ENCODE results near the gene FEM1C.

Gene FEM1C

GRCh38 chr5:115544436-115545350, at the start of gene FEM1C:
TSS of gene FEM1C (minus strand) at chr5:115544775. CDS start at chr5:115543493, 1,282 bp downstream.
- peak; percentile 73 for DNase-seq (ENCODE audit: low spot score)

GRCh38 chr5:115589043-115589442, 44.5 kb upstream of the FEM1C start:
- DNase-seq (ENCODE audit: low spot score): no peak

GRCh38 chr5:115588640-115589039, 44.1 kb upstream of the FEM1C start:
- no peak for DNase-seq (ENCODE audit: low spot score)

- DNase-seq (ENCODE audit: low spot score): no peak
These were observed 42.1 kb upstream of the FEM1C start for GRCh38 chr5:115586525-115587146.

- DNase-seq (ENCODE audit: low spot score): no peak
These were observed 40.7 kb upstream of the FEM1C start for GRCh38 chr5:115585265-115585664.

- no peak for DNase-seq (ENCODE audit: low spot score)
These were observed 39.9 kb upstream of the FEM1C start for GRCh38 chr5:115584501-115584900.

- no peak for DNase-seq (ENCODE audit: low spot score)
These were observed 38.9 kb upstream of the FEM1C start for GRCh38 chr5:115583474-115583873.

GRCh38 chr5:115580941-115581340, 36.4 kb upstream of the FEM1C start:
- no peak for DNase-seq (ENCODE audit: low spot score)

- no peak for DNase-seq (ENCODE audit: low spot score)
These were observed 35.2 kb upstream of the FEM1C start for GRCh38 chr5:115579747-115580173.

- no peak for DNase-seq (ENCODE audit: low spot score)
These were observed 34.6 kb upstream of the FEM1C start for GRCh38 chr5:115579216-115579615.

GRCh38 chr5:115578657-115579056, 34.1 kb upstream of the FEM1C start:
- no peak for DNase-seq (ENCODE audit: low spot score)

- DNase-seq (ENCODE audit: low spot score): no peak
These were observed 33.2 kb upstream of the FEM1C start for GRCh38 chr5:115577741-115578140.

GRCh38 chr5:115577329-115577728, 32.8 kb upstream of the FEM1C start:
- DNase-seq (ENCODE audit: low spot score): no peak

- DNase-seq (ENCODE audit: low spot score): no peak
These were observed 30.8 kb upstream of the FEM1C start for GRCh38 chr5:115575167-115576070.

GRCh38 chr5:115573133-115573532, 28.6 kb upstream of the FEM1C start:
- no peak for DNase-seq (ENCODE audit: low spot score)

- no peak for DNase-seq (ENCODE audit: low spot score)
These were observed 26.9 kb upstream of the FEM1C start for GRCh38 chr5:115571441-115571878.

GRCh38 chr5:115568668-115569067, 24.1 kb upstream of the FEM1C start:
- no peak for DNase-seq (ENCODE audit: low spot score)

- DNase-seq (ENCODE audit: low spot score): no peak
These were observed 20.7 kb upstream of the FEM1C start for GRCh38 chr5:115565233-115565632.

- DNase-seq (ENCODE audit: low spot score): no peak
These were observed 16.6 kb upstream of the FEM1C start for GRCh38 chr5:115561176-115561575.

GRCh38 chr5:115559524-115559923, 14.9 kb upstream of the FEM1C start:
- DNase-seq (ENCODE audit: low spot score): no peak

GRCh38 chr5:115558388-115558956, 13.9 kb upstream of the FEM1C start:
- DNase-seq (ENCODE audit: low spot score): no peak
